HepG2 (cell line): ENCODE results near the gene LRPPRC. TPM values are rescaled to one million over a fixed set of nuclear protein-coding genes. Genes with fewer than 3 reads are reported as not detected.

Experiments
- GABPB1 ChIP-seq: IDR thresholded peaks from 2 replicates; pipeline ENCODE4 v1.6.1; 2016; ENCODE audit warnings: mild to moderate bottlenecking, missing genetic modification reagents, moderate library complexity, missing compliant biosample characterization
- GPN1 ChIP-seq: sonication (generic); formaldehyde crosslinking; IDR thresholded peaks from 2 replicates; pipeline ENCODE4 v1.5.1; 2020; ENCODE audit warnings: missing genetic modification reagents, borderline replicate concordance
- HIVEP1 ChIP-seq: sonication (generic); formaldehyde crosslinking; IDR thresholded peaks from 2 replicates; pipeline ENCODE4 v1.4.0; 2020; ENCODE audit warnings: mild to moderate bottlenecking, missing genetic modification reagents
- HNF1B ChIP-seq: sonication (generic); formaldehyde crosslinking; IDR thresholded peaks from 2 replicates; pipeline ENCODE4 v1.5.1; 2020; ENCODE audit warnings: mild to moderate bottlenecking, moderate library complexity, missing genetic modification reagents
- ISX ChIP-seq: sonication (generic); formaldehyde crosslinking; conservative IDR thresholded peaks from 2 replicates; pipeline ENCODE4 v1.5.0; 2020; ENCODE audit warnings: missing genetic modification reagents
- MAFG ChIP-seq: sonication (generic); formaldehyde crosslinking; IDR thresholded peaks from 2 replicates; pipeline ENCODE4 v1.5.1; 2020; ENCODE audit warnings: mild to moderate bottlenecking, missing genetic modification reagents
- MIER3 ChIP-seq: IDR thresholded peaks from 2 replicates; pipeline ENCODE4 v1.6.1; 2016; ENCODE audit warnings: missing compliant biosample characterization, borderline replicate concordance
- NFIB ChIP-seq: sonication (generic); formaldehyde crosslinking; IDR thresholded peaks from 2 replicates; pipeline ENCODE4 v1.9.0; 2021; ENCODE audit warnings: missing genetic modification reagents, mild to moderate bottlenecking, borderline replicate concordance
- PHF20 ChIP-seq: sonication (generic); formaldehyde crosslinking; IDR thresholded peaks from 2 replicates; pipeline ENCODE4 v1.5.0; 2020; ENCODE audit warnings: mild to moderate bottlenecking, missing genetic modification reagents
- PHF21A ChIP-seq: sonication (generic); formaldehyde crosslinking; IDR thresholded peaks from 2 replicates; pipeline ENCODE4 v1.5.0; 2020; ENCODE audit warnings: mild to moderate bottlenecking, missing genetic modification reagents
- PLRG1 ChIP-seq: fragments of 450-650 bp; conservative IDR thresholded peaks from 2 replicates; pipeline ENCODE4 v1.6.1; 2016
- SRSF4 ChIP-seq: fragments of 200-400 bp; formaldehyde crosslinking; IDR thresholded peaks from one replicate; pipeline ENCODE4 v1.6.1; 2018; ENCODE audit warnings: mild to moderate bottlenecking, low read depth, low read length, moderate library complexity; ENCODE audit not compliant: poor library complexity, severe bottlenecking
- STAG1 ChIP-seq: sonication (generic); formaldehyde crosslinking; IDR thresholded peaks from 2 replicates; pipeline ENCODE4 v1.4.0; 2020; ENCODE audit warnings: missing genetic modification reagents
- TBL1XR1 ChIP-seq: fragments of 150-350 bp; IDR thresholded peaks from 2 replicates; pipeline ENCODE4 v1.6.1; 2014; ENCODE audit warnings: borderline replicate concordance, low read length; ENCODE audit not compliant: partially characterized antibody
- ZGPAT ChIP-seq: IDR thresholded peaks from 2 replicates; pipeline ENCODE4 v1.6.1; 2016; ENCODE audit warnings: mild to moderate bottlenecking
- ZMAT3 ChIP-seq: sonication (generic); formaldehyde crosslinking; conservative IDR thresholded peaks from 2 replicates; pipeline ENCODE4 v1.7.0; 2021; ENCODE audit warnings: missing genetic modification reagents
- ZNF17 ChIP-seq: sonication (generic); formaldehyde crosslinking; IDR thresholded peaks from 2 replicates; pipeline ENCODE4 v1.5.0; 2020; ENCODE audit warnings: mild to moderate bottlenecking, missing genetic modification reagents
- ZNF276 ChIP-seq: sonication (generic); formaldehyde crosslinking; IDR thresholded peaks from 2 replicates; pipeline ENCODE4 v1.4.0; 2020; ENCODE audit warnings: mild to moderate bottlenecking, low read depth, missing genetic modification reagents
- ZNF446 ChIP-seq: sonication (generic); formaldehyde crosslinking; IDR thresholded peaks from 2 replicates; pipeline ENCODE4 v1.5.0; 2020; ENCODE audit warnings: mild to moderate bottlenecking, missing genetic modification reagents
- ZXDC ChIP-seq: sonication (generic); formaldehyde crosslinking; IDR thresholded peaks from 2 replicates; pipeline ENCODE4 v1.5.0; 2020; ENCODE audit warnings: mild to moderate bottlenecking, missing genetic modification reagents
- polyA plus RNA-seq, 8 experiments: library from polyadenylated mRNA; depleted of rRNA in 3 of 8; stranded (reverse) in 7 of 8; unstranded in 1 of 8; fragments of >200 nt; fragmentation: Illumina TruSeq in 4 of 8; extraction: Trizol in 4 of 8; gene quantifications; 2 replicates each; pipeline versions ENCODE4 v1.2.1 to v1.2.3, GENCODE V29; 2011 to 2016; ENCODE audit warnings: low read depth in 4 of 8, missing spikeins in 1 of 8, mixed read lengths in 1 of 8; ENCODE audit not compliant: insufficient read depth in 1 of 8
- total RNA-seq, 5 experiments: library from RNA; depleted of rRNA; stranded (reverse); fragments of >200 nt; fragmentation: Illumina TruSeq; extraction: Trizol; gene quantifications; 2 replicates each; pipeline ENCODE4 v1.2.3, GENCODE V29; 2016; ENCODE audit warnings: low read depth in 1 of 5
- TF ChIP-seq, protein P1 (sequence below): sonication (generic); formaldehyde crosslinking; IDR thresholded peaks from 2 replicates; pipeline ENCODE4 v1.5.0; 2020; ENCODE audit warnings: missing genetic modification reagents

LRPPRC gene
- total and polyA plus RNA-seq, 2 of the 13 experiments (the other 11 are each of a cell fraction or from before 2014, with no cell fraction given), result 117 to 167 TPM

DNA sequence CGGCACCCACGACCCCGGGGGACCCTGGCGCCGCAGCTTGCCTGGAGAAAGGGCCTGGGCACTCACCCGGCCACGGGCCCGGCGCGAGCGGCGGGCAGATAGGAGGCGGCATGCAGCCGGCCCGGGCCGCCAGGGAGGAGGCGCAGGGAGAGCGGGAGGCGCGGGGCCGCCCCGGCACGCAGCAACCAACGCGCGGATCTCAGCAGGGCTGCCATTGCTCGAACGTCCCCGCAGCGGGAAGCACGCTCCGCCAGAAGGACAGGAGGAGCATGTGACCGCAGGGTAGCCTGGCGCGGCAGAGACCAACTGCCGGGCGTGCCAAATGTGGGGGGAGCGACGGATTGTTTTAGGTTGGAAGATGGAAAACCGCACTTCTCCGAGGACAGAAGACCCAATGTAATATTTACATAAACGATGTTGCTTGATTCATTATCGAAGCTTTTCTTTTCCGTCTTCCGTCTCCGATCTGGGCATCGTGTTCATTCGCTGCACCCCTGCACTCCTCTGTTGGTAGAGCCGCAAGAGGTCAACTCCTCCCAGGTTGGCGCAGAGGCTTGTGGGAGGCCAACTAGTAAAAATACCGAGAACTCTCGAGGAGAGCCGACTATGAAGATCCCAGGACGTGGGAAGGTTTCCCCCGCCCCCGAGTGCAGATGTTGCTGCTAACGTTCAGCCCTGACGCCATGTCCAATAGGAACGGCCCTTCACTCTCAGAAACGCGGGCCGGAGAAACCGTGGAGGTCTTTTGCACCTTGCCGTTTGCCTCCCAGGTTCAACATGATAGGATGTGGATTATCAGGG lies at the start of gene LRPPRC (continued):
- TF ChIP-seq ZGPAT (CRISPR knock-in tag) (peak; percentile 94), MIER3 (CRISPR knock-in tag) (0 out of 2 replicates have a peak, but pooled peaks have one; percentile 34), PHF20 (CRISPR knock-in tag) (peak; percentile 84), ZXDC (CRISPR knock-in tag) (no peak), PLRG1 (no peak), HIVEP1 (CRISPR knock-in tag) (peak; percentile 82), ZMAT3 (CRISPR knock-in tag) (no peak), TBL1XR1 (peak; percentile 86), GABPB1 (peak; percentile 80), MAFG (CRISPR knock-in tag) (no peak), SRSF4 (no peak), NFIB (CRISPR knock-in tag) (no peak), ZNF17 (no peak), HNF1B (CRISPR knock-in tag) (peak; percentile 79), ZNF446 (CRISPR knock-in tag) (no peak; the same call in 1 of the 2 replicates), STAG1 (CRISPR knock-in tag) (no peak), PHF21A (CRISPR knock-in tag) (peak; percentile 66; the same call in 1 of the 2 replicates), ZNF276 (CRISPR knock-in tag) (peak; percentile 39; the same call in 1 of the 2 replicates), GPN1 (CRISPR knock-in tag) (no peak), ISX (CRISPR knock-in tag) (no peak)
- TF ChIP-seq, protein P1, sequence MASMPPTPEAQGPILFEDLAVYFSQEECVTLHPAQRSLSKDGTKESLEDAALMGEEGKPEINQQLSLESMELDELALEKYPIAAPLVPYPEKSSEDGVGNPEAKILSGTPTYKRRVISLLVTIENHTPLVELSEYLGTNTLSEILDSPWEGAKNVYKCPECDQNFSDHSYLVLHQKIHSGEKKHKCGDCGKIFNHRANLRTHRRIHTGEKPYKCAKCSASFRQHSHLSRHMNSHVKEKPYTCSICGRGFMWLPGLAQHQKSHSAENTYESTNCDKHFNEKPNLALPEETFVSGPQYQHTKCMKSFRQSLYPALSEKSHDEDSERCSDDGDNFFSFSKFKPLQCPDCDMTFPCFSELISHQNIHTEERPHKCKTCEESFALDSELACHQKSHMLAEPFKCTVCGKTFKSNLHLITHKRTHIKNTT (CRISPR knock-in tag), result no peak
